GM18873 (cell line): Measurements from ENCODE around the gene TCF23.
"Not testable (repeated sequence)": the region's sequence is repeated elsewhere in the genome, so short reads cannot be mapped to it uniquely, and the experiment has no call there.

ENCODE experiments used
- ATAC-seq: cut with Tn5 transposase; IDR thresholded peaks from one replicate; pipeline ENCODE4 v1.9.1; 2021; ENCODE audit warnings: mild to moderate bottlenecking, moderate library complexity, moderate number of reproducible peaks; ENCODE audit not compliant: unreplicated experiment, low FRiP score

TCF23 gene

GRCh38 chr2:27184115-27184514, 35.3 kb downstream of the TCF23 start:
- no peak for ATAC-seq

- no peak for ATAC-seq
Measured at GRCh38 chr2:27185331-27186026, 36.7 kb downstream of the TCF23 start.

DNA sequence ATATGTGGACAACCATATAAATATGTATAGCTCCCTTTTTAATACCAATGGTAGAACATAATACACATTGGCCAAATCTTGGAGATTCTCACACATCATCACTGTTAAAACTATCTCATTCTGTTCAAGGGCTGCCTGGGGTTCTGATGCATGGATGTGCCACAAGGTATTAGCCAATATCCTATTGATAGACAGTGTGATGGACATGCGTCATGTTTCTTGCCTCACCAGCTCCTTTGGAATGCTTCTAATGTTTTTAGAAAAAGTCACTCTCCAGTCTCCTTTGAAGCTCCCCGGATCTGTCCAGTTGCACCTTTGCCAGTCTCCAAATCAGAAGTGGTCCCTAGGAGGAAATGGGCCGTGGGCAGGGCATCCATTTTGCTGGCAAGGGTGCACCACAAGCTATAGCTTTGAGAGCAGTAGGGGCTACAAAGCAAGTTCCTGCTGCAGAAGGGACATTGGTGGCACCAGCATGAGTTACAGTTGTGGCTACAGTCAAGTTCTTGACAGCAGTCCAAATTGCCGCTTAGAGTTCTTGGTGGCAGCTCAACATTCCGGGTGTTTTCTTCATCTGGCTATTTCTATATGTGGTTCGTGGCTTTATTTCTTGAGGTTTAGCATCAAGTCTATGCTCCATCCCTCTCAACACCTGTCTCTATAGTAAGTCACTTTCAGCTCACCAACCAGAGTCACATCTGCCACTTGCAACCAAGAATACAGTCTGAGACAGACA, 38.0 kb downstream of the TCF23 start:
- ATAC-seq: no peak

- no peak for ATAC-seq
Measured at GRCh38 chr2:27189989-27190388, 41.2 kb downstream of the TCF23 start.

DNA sequence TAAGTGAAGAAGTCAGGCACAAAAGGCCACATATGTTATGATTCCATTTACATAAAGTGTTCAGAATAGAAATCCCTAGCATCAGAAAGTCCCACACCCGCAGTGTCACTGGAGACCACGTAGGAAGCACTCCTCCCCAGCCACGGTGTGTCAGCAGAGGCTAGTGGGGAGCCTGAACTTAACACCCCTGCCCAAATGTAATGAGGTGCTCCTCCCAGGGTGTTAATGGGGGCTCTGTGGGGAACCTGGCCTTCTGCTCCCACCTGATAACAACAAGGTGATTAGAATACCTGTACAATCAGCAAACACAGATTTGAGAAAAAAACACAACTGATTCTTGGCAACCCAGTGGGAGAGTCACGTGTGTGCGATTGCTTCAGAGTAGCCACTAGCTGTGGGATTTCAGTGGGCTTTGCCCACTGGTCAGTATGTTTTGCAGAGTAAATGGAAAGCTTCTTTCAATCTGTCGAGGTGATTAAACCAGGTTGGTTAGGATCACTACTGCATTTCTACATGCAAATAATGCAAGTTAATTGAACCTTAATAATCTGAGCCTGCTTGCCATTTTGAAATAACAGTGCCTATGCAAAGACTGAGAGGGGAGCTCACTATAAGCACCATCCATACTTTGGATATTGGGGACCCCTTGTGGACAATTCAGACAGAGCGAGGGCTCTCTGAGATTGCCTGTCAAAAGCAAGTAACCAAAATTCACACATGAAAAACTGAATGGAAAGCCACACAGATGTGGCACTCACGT, 42.4 kb downstream of the TCF23 start:
- ATAC-seq: no peak

GRCh38 chr2:27194538-27195354, 45.9 kb downstream of the TCF23 start:
- no peak for ATAC-seq

- ATAC-seq: not testable (repeated sequence)
Measured at GRCh38 chr2:27195799-27196198, 47.0 kb downstream of the TCF23 start.

DNA sequence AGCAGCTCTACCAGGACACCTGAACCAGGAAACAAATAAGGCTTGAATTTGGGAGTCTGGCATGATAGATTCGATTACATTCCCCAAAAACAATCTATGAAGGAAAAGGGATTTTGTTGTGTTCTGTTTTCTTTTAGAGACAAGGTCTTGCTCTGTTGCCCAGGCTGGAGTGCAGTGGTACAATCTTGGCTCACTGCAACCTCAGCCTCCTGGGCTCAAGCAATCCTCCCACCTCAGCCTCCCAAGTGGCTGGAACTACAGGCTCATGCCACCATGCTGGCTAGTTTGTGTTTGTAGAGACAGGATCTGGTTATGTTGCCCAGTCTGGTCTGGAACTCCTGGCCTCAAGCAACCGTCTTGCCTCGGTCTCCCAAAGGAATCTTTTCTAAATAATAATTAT, 49.3 kb downstream of the TCF23 start:
- not testable (repeated sequence) for ATAC-seq

DNA sequence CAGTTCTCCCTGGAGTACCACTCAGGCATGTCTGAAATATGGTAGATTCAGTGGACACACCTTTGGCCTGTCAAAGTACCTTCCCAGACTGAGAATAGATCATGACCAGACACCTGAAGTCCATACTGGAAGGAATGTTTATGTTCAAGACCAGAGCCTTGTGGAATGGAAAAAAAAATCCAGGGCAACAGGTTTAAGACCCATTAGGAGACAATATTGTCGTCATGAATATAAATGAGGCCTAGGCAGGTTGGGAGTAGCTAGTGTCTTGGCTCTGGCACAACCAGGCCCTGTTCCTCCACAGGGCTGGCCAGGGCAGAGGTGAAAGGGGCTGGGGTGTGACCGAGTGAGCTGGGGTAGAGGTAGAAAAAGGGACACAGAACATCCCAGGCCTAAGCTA, 49.8 kb downstream of the TCF23 start:
- no peak for ATAC-seq

DNA sequence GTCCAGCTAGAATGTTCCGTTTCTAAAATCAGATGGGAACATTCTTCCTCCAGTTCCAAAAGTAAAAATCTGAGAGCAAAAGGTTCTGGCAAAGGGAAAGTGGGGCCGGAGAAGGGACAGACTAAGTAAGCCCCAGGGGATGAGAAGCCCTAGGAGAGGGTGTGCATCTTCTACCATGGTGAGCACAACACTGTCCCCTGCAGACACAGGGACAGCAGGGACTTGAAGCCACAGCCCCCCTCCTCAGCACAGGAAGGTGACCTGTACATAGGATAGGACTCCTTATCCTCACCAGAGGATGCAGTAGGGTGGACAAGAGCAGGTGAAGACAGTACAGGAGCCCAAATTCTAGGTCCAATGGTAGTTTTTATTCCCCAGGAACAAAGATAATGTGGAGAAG, 50.4 kb downstream of the TCF23 start:
- no peak for ATAC-seq

DNA sequence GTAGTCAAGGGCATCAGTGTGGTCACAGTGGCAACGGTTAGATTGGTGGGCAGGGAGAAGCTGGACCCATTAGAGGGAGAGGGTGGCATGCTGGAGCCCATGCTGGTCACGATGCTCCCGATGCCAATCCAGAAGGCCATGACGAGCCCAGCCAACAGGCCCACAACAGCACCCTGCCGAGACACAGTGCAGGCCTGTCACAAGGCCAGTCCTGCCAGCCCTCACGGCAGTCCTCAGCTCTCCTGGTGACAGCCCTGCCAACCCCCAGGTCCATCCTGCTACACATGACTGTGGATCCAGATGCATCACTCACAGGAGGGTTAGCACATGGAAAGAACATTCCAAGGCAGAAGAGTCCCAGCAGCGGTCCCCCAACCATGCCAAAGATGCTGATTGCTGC, 52.9 kb downstream of the TCF23 start:
- no peak for ATAC-seq

DNA sequence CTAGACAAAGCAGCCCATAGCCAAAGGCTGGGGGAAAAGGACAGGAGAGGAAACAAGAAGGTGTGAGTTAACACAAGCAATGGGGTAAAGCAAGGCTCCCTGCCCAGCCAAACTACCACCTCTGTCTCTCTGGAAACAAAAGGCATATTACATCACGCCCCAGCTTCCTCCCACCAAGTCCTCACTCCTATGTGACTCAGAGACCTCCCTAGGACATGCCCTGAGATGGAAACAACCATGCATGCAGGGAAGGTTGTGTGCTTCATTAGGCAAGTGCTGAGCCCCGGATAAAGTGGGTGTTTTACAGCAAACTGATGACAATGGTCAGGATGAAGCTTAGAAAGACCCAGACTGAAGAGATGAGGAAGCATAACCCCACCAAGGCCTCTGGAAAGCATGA, 54.0 kb downstream of the TCF23 start:
- ATAC-seq: no peak

DNA sequence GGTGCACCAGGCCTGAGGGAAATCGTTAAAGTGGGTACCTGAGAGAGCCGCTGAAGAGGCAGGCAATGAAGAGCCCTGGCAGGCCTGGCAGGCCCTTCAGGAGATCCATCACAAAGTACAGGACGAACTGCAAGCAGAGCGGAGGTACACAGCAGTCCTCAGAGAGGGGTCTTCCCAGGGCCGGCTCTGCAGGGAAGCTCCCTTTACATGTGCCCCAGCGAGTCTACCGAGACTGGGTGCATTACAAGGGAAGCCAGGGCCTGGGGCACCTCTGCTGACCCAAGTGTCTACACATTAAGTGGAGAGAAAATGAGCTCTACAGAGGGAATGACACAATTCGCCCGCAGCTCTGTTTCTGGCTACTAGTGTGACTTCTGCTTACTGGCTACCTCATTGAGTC, 54.9 kb downstream of the TCF23 start:
- no peak for ATAC-seq

DNA sequence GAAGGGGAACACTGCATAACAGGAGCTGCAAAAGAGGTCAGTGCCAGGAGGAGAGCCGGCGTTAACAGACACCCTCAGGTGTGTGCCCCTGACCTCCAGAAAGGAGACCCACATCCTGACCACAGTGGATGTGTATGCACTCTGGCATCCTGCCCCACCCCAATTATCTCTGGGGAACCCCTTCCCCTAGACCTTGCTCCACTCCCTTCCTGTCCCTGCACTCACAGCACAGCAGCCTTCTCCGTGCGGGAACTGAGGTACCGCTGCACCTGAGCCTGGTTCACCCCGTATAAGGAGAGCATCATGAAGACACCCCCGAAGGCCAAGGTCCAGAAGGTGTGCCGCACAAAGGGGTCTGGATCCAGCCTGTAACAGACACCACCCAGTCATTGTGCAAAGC, 55.8 kb downstream of the TCF23 start:
- no peak for ATAC-seq

- no peak for ATAC-seq
Measured at GRCh38 chr2:27205206-27205605, 56.4 kb downstream of the TCF23 start.

- ATAC-seq: no peak
Measured at GRCh38 chr2:27206346-27206745, 57.5 kb downstream of the TCF23 start.
